HUDEP-2 (cell line): ENCODE data around the gene MADCAM1.
"Not testable (repeated sequence)": the region's sequence is repeated elsewhere in the genome, so short reads cannot be mapped to it uniquely, and the experiment has no call there.

Experiments used
- DNase-seq, 76 experiments: peaks; one replicate each; lab custom pipeline; 2025; ENCODE audit not compliant: unreplicated experiment in 76 of 76; lab: John Stamatoyannopoulos, UW

The MADCAM1 gene

DNA sequence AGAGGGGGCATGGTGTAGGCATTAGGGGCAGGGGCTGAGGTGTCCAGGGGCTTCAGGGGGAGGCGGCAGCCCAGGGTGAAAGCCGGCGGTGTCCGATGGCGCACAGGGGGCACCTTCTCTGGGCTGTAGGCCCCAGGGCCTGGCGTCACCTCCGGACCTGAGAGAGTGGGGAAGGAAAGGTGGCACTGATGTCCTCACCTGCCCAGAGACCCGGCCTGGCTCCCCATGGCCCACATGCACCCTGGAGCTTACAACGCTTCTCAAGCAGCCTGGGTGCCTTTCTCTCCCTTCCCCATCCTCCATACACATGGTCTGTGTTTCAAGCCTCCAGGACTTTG lies 32.1 kb upstream of the MADCAM1 start:
- no peak for DNase-seq

GRCh38 chr19:465056-465816 lies 31.1 kb upstream of the MADCAM1 start:
- DNase-seq: no peak

DNA sequence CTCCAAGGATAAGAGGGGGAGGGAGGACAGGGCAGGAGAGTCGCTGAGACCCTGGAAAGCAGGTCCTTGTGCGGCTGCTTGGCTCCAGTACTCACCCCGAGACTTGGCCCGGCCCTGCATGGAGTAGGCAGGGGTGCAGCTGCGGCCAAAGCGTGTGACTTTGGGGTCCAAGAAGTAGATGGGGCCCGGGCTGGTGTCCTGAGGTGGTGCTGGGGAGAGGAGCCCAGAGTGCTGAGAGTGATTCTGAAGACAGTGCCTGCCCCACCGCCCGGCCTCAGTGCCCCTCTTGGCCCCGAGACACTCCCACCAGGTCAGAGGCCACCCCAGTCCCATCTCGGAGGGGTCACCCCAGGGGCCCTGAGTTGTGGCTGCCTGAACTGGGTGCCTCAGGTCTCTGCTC lies 28.7 kb upstream of the MADCAM1 start:
- no peak for DNase-seq

- DNase-seq: no peak
These were observed 27.6 kb upstream of the MADCAM1 start for GRCh38 chr19:468587-469256.

DNA sequence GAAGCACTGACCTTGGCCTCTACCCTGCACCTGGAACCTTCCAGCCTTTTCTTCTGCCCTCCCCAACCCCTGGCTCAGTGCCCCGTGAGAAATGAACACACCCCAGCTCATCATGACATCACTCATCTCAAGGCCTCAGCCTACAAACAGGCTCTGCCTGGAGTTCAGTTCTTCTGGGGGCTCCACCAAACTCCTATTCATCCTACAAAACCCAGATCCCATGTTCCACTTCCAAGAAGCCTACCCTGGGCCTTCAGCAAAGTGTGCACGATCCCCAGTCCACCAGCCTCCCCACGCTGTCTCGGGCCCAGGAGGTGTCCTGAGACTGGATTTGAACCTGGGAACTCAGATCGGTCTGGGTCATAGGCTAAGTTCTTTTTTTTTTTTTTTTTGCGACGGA lies 26.5 kb upstream of the MADCAM1 start:
- DNase-seq: no peak

DNA sequence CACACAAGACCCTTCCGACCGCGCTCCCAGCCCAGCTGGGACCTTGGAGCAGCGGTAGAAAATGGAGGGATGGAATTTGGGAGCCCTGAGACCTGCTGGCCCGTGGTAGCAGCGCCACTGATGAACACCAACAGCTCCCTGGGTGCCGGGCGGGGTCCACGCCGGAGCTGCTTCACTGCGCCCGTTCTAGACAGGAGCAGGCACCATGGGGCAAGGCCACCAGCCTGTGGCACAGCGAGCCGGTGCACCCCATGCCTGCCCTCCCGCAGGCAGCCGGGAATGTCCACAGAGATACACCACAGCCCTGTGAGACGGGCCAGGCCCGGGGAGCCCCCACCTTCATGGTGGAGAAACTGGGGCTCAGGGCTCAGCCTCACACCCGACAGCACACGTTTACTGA lies 25.6 kb upstream of the MADCAM1 start:
- DNase-seq: no peak

DNA sequence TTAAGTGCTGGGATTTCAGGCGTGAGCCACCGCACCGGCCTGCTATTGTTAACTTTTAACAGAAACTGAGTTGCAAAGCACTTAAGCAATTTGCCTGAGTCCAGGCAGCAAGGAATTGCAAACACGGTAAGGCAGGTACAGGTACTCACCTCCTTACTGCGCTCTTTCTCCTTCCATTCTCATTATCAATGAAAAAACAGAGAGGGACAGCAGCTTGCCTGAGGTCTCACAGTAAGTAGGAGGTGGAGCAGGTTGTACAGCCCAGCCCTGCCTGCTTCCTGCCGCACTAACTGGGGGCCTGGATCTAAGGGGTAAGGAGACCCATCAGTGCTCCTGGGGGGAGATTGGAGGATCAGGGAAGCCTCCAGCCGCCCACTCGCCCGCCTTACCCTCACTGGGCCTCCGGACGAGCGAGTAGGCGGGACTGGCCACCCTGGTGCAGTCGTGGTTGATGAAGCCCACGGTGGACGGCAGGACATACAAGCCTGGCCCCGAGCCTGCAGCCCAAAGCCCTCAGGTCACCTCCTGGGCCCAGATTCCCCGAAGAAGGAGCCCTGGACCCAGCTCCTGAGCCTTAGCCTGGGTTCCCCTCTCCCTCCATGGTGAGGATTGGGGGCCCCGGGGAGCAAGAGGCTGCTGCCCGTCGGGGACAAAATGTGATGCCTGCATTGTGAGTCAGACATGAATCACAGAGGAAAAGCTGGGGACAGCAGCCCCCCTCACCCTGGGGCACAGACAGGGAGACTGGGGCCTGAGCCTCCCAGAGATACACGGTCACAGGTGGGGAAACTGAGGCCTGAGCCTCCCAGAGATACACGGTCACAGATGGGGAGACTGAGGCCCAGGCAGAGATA lies 24.1 kb upstream of the MADCAM1 start:
- no peak for DNase-seq

- DNase-seq: no peak
These were observed 21.9 kb upstream of the MADCAM1 start for GRCh38 chr19:474126-475078.

- DNase-seq: no peak
These were observed 20.9 kb upstream of the MADCAM1 start for GRCh38 chr19:475360-475759.

DNA sequence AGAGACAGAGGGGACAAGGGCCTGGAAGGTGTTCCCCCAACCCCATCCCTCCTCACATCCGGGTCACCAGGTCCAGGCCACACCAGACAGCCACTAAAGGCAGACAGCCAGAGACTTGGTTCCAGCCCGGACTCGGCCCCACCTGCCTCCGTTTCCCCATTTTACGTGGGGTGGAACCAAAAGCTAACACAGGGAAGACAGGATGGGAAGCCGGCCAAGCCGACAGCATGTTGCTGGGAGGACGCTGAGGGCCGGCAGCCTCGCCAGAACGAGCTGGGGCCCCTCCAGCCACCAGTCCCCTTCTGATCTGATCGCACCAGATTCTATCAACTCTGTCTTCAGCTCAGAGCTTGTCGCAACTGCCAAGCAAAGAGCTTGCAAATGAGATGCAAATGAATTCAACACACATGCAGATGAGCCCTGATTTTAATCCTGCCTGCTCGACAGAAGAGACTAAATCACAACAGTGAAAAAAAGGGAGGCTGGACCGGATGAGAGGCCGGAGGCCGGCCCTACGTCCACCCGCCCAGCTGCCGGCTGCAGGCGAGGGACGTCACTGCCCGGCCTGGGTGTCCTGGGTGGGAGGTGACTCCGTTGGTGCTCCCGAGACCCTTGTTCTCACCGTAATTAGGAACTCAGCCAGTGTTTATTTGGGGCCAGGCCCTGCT lies 17.9 kb upstream of the MADCAM1 start:
- no peak for DNase-seq

DNA sequence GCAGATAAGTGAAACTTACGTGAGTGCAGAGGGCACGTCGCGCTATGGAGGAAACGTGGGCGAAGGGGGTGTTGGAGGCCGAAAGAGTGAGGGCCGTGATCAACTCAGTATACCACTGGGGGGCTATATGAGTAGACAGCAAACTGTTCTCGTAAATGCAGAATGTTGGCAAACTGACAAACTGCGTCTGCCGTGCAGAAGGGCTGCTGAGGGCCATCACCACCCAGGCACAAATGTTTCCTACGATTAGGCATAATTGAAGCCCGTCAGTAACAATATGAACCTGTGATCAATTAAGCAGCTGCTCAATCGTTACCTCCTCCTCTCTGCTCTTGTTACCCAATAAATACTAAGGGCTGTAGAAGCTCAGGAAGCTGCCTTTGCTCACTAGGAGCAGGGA lies 17.3 kb upstream of the MADCAM1 start:
- DNase-seq: no peak

GRCh38 chr19:480016-480855 lies 16.1 kb upstream of the MADCAM1 start:
- peak in 46 of 76 experiments; percentile 15 to 68 (median 41) for DNase-seq

GRCh38 chr19:481100-481499 lies 15.2 kb upstream of the MADCAM1 start:
- not testable (repeated sequence) for DNase-seq

DNA sequence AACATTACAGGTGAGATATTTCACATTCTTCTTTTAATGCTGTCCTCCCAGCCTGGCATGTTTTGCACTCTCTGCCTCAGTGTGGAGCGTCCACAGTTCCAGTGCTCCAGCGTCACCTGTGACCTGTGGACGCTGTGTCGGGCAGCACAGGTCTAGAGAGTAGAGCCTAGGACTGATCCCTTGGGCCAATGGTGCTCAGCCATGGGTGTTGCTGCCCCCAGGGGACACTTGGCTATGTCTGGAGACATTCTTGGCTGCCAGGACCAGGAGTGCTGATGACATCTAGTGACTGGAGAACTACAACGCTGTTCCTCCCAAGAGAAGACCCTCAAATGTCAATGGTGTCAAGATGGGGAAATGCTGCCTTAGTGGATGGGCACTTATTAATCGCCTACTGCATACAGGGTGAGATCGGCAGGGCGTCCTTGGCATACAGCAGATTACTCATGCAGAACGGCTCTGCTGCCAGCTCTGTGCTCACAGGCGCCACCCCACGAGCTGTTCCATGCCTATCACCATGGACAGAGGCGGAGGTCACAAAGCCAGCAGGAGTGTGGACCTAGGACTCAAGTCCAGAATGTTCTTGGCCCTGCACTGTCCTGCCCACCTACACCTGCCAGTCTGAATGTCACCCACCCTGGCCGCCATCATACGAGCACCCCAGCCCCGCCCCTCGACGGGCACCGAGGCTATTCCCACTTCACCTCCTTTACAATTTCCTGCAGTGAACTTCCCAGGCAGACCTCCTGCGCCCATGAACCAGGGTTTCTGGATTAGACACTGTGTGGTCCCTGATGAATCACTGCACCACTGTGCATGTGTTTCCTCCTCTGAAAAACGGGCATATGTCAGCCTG lies 13.9 kb upstream of the MADCAM1 start:
- DNase-seq: peak in 4 of 76 experiments; percentile 14 to 27 (median 18)

- DNase-seq: no peak
These were observed 12.8 kb upstream of the MADCAM1 start for GRCh38 chr19:483332-484072.

- no peak for DNase-seq
These were observed 11.8 kb upstream of the MADCAM1 start for GRCh38 chr19:484494-484893.

DNA sequence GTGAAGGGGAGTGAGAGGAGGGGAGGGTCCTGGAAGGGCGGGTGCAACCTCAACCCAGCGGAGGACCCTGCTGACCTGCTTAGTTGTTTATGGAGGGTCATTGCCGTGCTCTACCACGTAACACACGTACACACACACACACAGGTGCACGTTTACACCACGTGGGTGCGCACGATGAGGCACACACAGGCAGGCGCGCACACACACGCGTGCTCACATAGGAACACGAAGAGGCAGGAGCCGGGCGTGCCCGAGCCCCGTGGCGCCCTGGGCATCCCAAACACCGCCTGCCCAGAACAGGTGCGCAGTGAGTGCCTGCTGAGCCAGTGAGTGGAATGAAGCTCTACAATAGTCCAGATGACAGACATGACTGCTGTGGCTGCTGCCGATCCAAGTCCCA lies 11.2 kb upstream of the MADCAM1 start:
- no peak for DNase-seq
